HepG2 (cell line): Measurements from ENCODE around the gene C13orf42. TPM values are rescaled to one million over a fixed set of nuclear protein-coding genes. Genes with fewer than 3 reads are reported as not detected.

Experiments used
- ATAC-seq: fragments of 200-7000 bp; cut with Tn5 transposase; 3 replicates; pipeline ENCODE4 v1.9.1; 2020; ENCODE audit warnings: mild to moderate bottlenecking, moderate library complexity
- BruUV-seq: library from RNA; stranded (reverse); fragments of 400-500 nt; replicated peaks from 2 replicates; lab custom pipeline; 2021; lab: Mats Ljungman, UMichigan
- CTCF ChIA-PET: fragments of 300-600 bp; formaldehyde crosslinking; extraction: SDS; loops from one replicate; lab custom pipeline; 2021; ENCODE audit warnings: low total read pairs, inconsistent platforms, low intra/inter-chr PET ratio; lab: Yijun Ruan, JAX
- POLR2A ChIA-PET: fragments of 350-600 bp; sonication (Branson Sonifier 250); formaldehyde crosslinking; loops from one replicate; lab custom pipeline; 2020; ENCODE audit warnings: antibody characterized with exemption, inconsistent platforms; lab: Yijun Ruan, JAX
- DNase-seq: peaks from one replicate; pipeline ENCODE4 v3.0.0-alpha.2; 2015; ENCODE audit warnings: low spot score
- FAIRE-seq: peaks from 3 replicates; lab custom pipeline; 2011; peaks lifted over from hg19 to GRCh38; lab: Jason Lieb, UNC
- H2AFZ ChIP-seq: one replicate; pipeline ENCODE4 v1.6.1; 2011; ENCODE audit warnings: low read length, inconsistent platforms
- H3K27ac ChIP-seq: fragments of 300-600 bp; 3 replicates; pipeline ENCODE4 v1.8.0; 2011; ENCODE audit warnings: mixed run types, mild to moderate bottlenecking, mixed read lengths, low read length, inconsistent platforms; ENCODE audit not compliant: insufficient read depth; ENCODE audit errors: extremely low read length
- H3K27me3 ChIP-seq, 2 experiments: fragments of 200-600 bp in 1 of 2; 2 replicates in 1 of 2; 3 replicates in 1 of 2; pipeline versions ENCODE4 v1.6.0 to v1.8.0; 2011; ENCODE audit warnings: low read length in 2 of 2, mild to moderate bottlenecking in 2 of 2, moderate library complexity in 2 of 2, inconsistent platforms in 1 of 2; ENCODE audit not compliant: insufficient read depth in 2 of 2, control insufficient read depth in 1 of 2
- H3K36me3 ChIP-seq, 2 experiments: fragments of 200-600 bp in 1 of 2; replicated peaks in 1 of 2; 2 replicates in 1 of 2; 3 replicates in 1 of 2; pipeline versions ENCODE4 v1.5.1 to v1.8.0; 2011; ENCODE audit warnings: low read length in 2 of 2, inconsistent platforms in 1 of 2; ENCODE audit not compliant: insufficient read depth in 2 of 2, control insufficient read depth in 1 of 2
- H3K4me1 ChIP-seq: 2 replicates; pipeline ENCODE4 v1.5.1; 2012; ENCODE audit warnings: low read length, inconsistent platforms; ENCODE audit not compliant: insufficient read depth
- H3K4me2 ChIP-seq: 2 replicates; pipeline ENCODE4 v1.6.0; 2011; ENCODE audit warnings: low read depth, low read length, inconsistent platforms
- H3K4me3 ChIP-seq, 3 experiments: fragments of 200-600 bp in 1 of 3; sonication (generic), shearing (Covaris generic) in 1 of 3; replicated peaks in 1 of 3; 2 replicates each; pipeline ENCODE4 v1.5.1; 2011 to 2016; ENCODE audit warnings: low read length in 3 of 3, inconsistent platforms in 2 of 3, low read depth in 2 of 3, mild to moderate bottlenecking in 2 of 3, control low read depth in 1 of 3, mixed read lengths in 1 of 3; ENCODE audit not compliant: insufficient read depth in 1 of 3
- H3K79me2 ChIP-seq: one replicate; pipeline ENCODE4 v1.6.1; 2011; ENCODE audit warnings: low read length, inconsistent platforms; ENCODE audit not compliant: insufficient read depth
- H3K9ac ChIP-seq: 2 replicates; pipeline ENCODE4 v1.6.0; 2011; ENCODE audit warnings: mild to moderate bottlenecking, low read depth, low read length, inconsistent platforms; ENCODE audit not compliant: insufficient read depth
- H3K9me3 ChIP-seq: 2 replicates; pipeline ENCODE4 v1.5.1; 2012; ENCODE audit warnings: mild to moderate bottlenecking, low read length
- H4K20me1 ChIP-seq: 2 replicates; pipeline ENCODE4 v1.6.0; 2011; ENCODE audit warnings: inconsistent platforms, mild to moderate bottlenecking, low read length, moderate library complexity; ENCODE audit not compliant: insufficient read depth
- NFE2 ChIP-seq: sonication (generic); formaldehyde crosslinking; IDR thresholded peaks from 2 replicates; pipeline ENCODE4 v1.4.0; 2020; ENCODE audit warnings: missing genetic modification reagents
- WGBS: methylation state at CpG from one replicate; pipeline ENCODE4 v1.1.6; 2017; ENCODE audit warnings: low lambda C conversion rate; 5-methylcytosine and 5-hydroxymethylcytosine counted together
- in situ Hi-C: cut with HindIII; loops from 2 replicates; pipeline ENCODE4 v1.10.0; 2017; ENCODE audit warnings: low pct_unique_long_range_greater_than_20kb; ENCODE audit not compliant: extremely low pct_ligation_motif_present
- intact Hi-C: fragments of 100-400 bp; cut with micrococcal nuclease; formaldehyde crosslinking; loops from one replicate; pipeline ENCODE4 v1.10.0; 2022; ENCODE audit not compliant: unreplicated experiment
- polyA plus RNA-seq, 8 experiments: library from polyadenylated mRNA; depleted of rRNA in 3 of 8; stranded (reverse) in 7 of 8; unstranded in 1 of 8; fragments of >200 nt; fragmentation: Illumina TruSeq in 4 of 8; extraction: Trizol in 4 of 8; gene quantifications; 2 replicates each; pipeline versions ENCODE4 v1.2.1 to v1.2.3, GENCODE V29; 2011 to 2016; ENCODE audit warnings: low read depth in 4 of 8, missing spikeins in 1 of 8, mixed read lengths in 1 of 8; ENCODE audit not compliant: insufficient read depth in 1 of 8
- total RNA-seq, 5 experiments: library from RNA; depleted of rRNA; stranded (reverse); fragments of >200 nt; fragmentation: Illumina TruSeq; extraction: Trizol; gene quantifications; 2 replicates each; pipeline ENCODE4 v1.2.3, GENCODE V29; 2016; ENCODE audit warnings: low read depth in 1 of 5
- TF ChIP-seq, protein P1 (sequence below): sonication (generic); formaldehyde crosslinking; IDR thresholded peaks from 2 replicates; pipeline ENCODE4 v1.4.0; 2020; ENCODE audit warnings: missing genetic modification reagents, borderline replicate concordance
- TF ChIP-seq, protein P2 (sequence below): sonication (generic); formaldehyde crosslinking; IDR thresholded peaks from 2 replicates; pipeline ENCODE4 v1.5.0; 2020; ENCODE audit warnings: mild to moderate bottlenecking, missing genetic modification reagents, moderate library complexity

C13orf42 gene
- total and polyA plus RNA-seq, 2 of the 13 experiments (the other 11 are each of a cell fraction or from before 2014, with no cell fraction given) = not detected

DNA sequence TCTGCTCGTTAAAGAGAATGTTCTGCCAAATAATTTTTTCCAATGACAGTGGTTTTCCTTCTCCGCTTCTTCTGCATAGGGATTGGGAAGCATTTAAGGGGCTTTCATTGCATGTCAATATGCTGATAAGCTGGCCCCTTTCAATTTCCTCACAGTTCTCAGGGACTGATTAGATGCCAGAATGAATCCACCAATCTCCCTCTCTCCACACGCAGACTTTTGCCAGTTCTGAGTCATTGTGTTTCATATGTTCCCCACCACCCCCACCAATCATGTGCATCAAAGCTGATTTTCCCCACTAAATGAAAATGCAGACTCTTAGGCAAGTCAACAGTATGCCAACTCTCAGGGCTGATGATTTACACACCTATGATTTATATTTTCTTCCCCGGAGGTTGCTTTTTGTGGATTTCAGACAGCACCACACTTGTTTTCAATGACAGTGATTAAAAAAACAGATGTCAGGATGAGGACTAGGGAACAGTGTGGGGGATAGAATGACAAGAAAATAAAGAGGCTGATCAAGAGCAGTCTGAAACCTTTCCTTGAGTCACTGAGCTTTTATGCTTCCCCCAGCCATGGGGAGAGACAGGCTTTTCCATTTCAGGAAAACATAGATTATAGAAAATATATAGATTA, 47.9 kb upstream of the C13orf42 start (continued):
- no peak for TF ChIP-seq NFE2 (CRISPR knock-in tag)

DNA sequence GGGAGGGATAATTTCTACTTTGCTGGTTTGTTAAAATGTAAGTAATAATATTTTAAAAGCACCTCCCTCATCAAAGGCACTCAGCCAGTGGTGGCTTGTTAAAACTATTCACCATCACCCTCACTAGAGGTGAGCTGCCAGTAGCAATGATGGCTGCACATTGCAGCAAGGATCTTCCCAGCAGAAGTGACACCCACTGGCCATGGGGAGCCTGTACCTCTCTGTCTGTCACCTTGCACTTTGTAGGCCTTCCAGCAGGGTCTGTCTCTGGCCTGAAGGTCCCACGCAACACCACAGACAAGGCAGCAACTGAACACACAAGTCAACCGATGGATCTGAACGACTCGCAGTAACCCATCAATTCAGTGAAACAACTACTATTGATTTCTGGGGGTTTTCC, 47.3 kb upstream of the C13orf42 start:
- H3K27me3 ChIP-seq = 0 out of 5 replicates have a peak, but pooled peaks cover 0 to 5% of the 10 kb centered on the region in 2 experiments
- H3K4me2 ChIP-seq = no peak overlapping the region
- ChIA-PET CTCF (no interaction called here), POLR2A (no interaction called here)
- BruUV-seq = no TSS peak
- no peaks in the 10 kb centered on the region for H3K36me3 ChIP-seq
- DNase-seq (peak; percentile 12), ATAC-seq (peak; percentile 99), FAIRE-seq (peak; percentile 48)
- in situ Hi-C loops (loop anchor here (10.0 kb wide), 1 partner anchor 126 kb away; no protein-coding TSS in a partner anchor), intact Hi-C loops (no loop called here)
- 71% methylated on average over 4 of the region's 4 CpGs for WGBS
- H2AFZ ChIP-seq = no peak overlapping the region
- H3K4me3 ChIP-seq = no peak overlapping the region
- no peaks in the 10 kb centered on the region for H4K20me1 ChIP-seq
- H3K27ac ChIP-seq = no peak overlapping the region
- TF ChIP-seq, protein P1, sequence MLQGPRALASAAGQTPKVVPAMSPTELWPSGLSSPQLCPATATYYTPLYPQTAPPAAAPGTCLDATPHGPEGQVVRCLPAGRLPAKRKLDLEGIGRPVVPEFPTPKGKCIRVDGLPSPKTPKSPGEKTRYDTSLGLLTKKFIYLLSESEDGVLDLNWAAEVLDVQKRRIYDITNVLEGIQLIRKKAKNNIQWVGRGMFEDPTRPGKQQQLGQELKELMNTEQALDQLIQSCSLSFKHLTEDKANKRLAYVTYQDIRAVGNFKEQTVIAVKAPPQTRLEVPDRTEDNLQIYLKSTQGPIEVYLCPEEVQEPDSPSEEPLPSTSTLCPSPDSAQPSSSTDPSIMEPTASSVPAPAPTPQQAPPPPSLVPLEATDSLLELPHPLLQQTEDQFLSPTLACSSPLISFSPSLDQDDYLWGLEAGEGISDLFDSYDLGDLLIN (CRISPR knock-in tag) = no peak
- TF ChIP-seq, protein P2, sequence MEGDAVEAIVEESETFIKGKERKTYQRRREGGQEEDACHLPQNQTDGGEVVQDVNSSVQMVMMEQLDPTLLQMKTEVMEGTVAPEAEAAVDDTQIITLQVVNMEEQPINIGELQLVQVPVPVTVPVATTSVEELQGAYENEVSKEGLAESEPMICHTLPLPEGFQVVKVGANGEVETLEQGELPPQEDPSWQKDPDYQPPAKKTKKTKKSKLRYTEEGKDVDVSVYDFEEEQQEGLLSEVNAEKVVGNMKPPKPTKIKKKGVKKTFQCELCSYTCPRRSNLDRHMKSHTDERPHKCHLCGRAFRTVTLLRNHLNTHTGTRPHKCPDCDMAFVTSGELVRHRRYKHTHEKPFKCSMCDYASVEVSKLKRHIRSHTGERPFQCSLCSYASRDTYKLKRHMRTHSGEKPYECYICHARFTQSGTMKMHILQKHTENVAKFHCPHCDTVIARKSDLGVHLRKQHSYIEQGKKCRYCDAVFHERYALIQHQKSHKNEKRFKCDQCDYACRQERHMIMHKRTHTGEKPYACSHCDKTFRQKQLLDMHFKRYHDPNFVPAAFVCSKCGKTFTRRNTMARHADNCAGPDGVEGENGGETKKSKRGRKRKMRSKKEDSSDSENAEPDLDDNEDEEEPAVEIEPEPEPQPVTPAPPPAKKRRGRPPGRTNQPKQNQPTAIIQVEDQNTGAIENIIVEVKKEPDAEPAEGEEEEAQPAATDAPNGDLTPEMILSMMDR = 0 out of 2 replicates have a peak, but pooled peaks have one; percentile 4
- no peaks in the 10 kb centered on the region for H3K4me1 ChIP-seq
- H3K9me3 ChIP-seq = no peaks in the 10 kb centered on the region
- H3K79me2 ChIP-seq = no peaks in the 10 kb centered on the region
- no peak overlapping the region for H3K9ac ChIP-seq
